CD8-positive, alpha-beta memory T cell (primary cell): ENCODE measurements around the gene DCC. TPM values are rescaled to one million over a fixed set of nuclear protein-coding genes. Genes with fewer than 3 reads are reported as not detected.

Source experiments
- CTCF ChIA-PET: fragments of 350-600 bp; sonication (Branson Sonifier 250); formaldehyde crosslinking; loops from one replicate; lab custom pipeline; 2021; ENCODE audit warnings: antibody characterized with exemption; lab: Charles Lee
- POLR2A ChIA-PET: fragments of 350-600 bp; sonication (Branson Sonifier 250); formaldehyde crosslinking; loops from one replicate; lab custom pipeline; 2021; ENCODE audit warnings: antibody characterized with exemption; lab: Charles Lee
- DNase-seq, 5 donors: peaks; one replicate each; pipeline versions ENCODE4 v3.0.0 to v3.0.0-alpha.2; 2020 to 2022; ENCODE audit warnings: mixed read lengths in 1 of 5
- H3K27ac ChIP-seq: one replicate; pipeline ENCODE4 v1.7.0; 2013; ENCODE audit warnings: low read depth, mild to moderate bottlenecking, low read length, moderate library complexity
- H3K27me3 ChIP-seq: 2 replicates; pipeline ENCODE4 v1.7.0; 2013; ENCODE audit warnings: low read length, mild to moderate bottlenecking; ENCODE audit not compliant: insufficient read depth, poor library complexity, severe bottlenecking
- H3K36me3 ChIP-seq: 2 replicates; pipeline ENCODE4 v1.7.0; 2013; ENCODE audit warnings: mild to moderate bottlenecking, low read length, moderate library complexity; ENCODE audit not compliant: insufficient read depth
- H3K4me1 ChIP-seq: 2 replicates; pipeline ENCODE4 v1.7.0; 2013; ENCODE audit warnings: mild to moderate bottlenecking, low read length, moderate library complexity; ENCODE audit not compliant: insufficient read depth
- H3K4me3 ChIP-seq: 2 replicates; pipeline ENCODE4 v1.7.0; 2013; ENCODE audit warnings: mild to moderate bottlenecking, low read length
- H3K9me3 ChIP-seq: 2 replicates; pipeline ENCODE4 v1.7.0; 2013; ENCODE audit warnings: mild to moderate bottlenecking, low read length
- H3K27ac Mint-ChIP-seq, 8 donors: one replicate each; pipeline ENCODE4 v1.8.0; 2020 to 2021; ENCODE audit warnings: mixed read lengths in 8 of 8, mild to moderate bottlenecking in 6 of 8, inconsistent platforms in 3 of 8, moderate library complexity in 3 of 8
- H3K27me3 Mint-ChIP-seq, 2 donors: one replicate each; pipeline ENCODE4 v1.8.0; 2020 to 2021; ENCODE audit warnings: mixed read lengths in 2 of 2, mild to moderate bottlenecking in 1 of 2, moderate library complexity in 1 of 2
- H3K36me3 Mint-ChIP-seq, 3 donors: one replicate each; pipeline ENCODE4 v1.8.0; 2020 to 2021; ENCODE audit warnings: mixed read lengths in 3 of 3, inconsistent platforms in 1 of 3, mild to moderate bottlenecking in 1 of 3
- H3K4me1 Mint-ChIP-seq, 3 donors: one replicate each; pipeline ENCODE4 v1.8.0; 2020 to 2021; ENCODE audit warnings: mixed read lengths in 3 of 3, inconsistent platforms in 1 of 3, mild to moderate bottlenecking in 1 of 3
- H3K4me3 Mint-ChIP-seq, 7 donors: one replicate each; pipeline ENCODE4 v1.8.0; 2020 to 2021; ENCODE audit warnings: mixed read lengths in 7 of 7, mild to moderate bottlenecking in 6 of 7, moderate library complexity in 4 of 7, inconsistent platforms in 2 of 7
- H3K9me3 Mint-ChIP-seq, 5 donors: one replicate each; pipeline ENCODE4 v1.8.0; 2020 to 2022; ENCODE audit warnings: mixed read lengths in 5 of 5, mild to moderate bottlenecking in 3 of 5, moderate library complexity in 2 of 5, inconsistent platforms in 1 of 5
- polyA plus RNA-seq: library from polyadenylated mRNA; unstranded; fragments of 300-500 nt; fragmentation: Illumina TruSeq; gene quantifications from one replicate; pipeline ENCODE4 v1.2.3, GENCODE V29; 2021
- total RNA-seq, 2 experiments: library from RNA; stranded (reverse); gene quantifications; one replicate each; pipeline ENCODE4 v1.2.3, GENCODE V29; 2021

The DCC gene
- total and polyA plus RNA-seq, 3 experiments from 2014 or later: not detected

- CTCF ChIA-PET: no interaction called here
These were observed 317.2 kb downstream of the DCC start for GRCh38 chr18:52657043-52657805.

DNA sequence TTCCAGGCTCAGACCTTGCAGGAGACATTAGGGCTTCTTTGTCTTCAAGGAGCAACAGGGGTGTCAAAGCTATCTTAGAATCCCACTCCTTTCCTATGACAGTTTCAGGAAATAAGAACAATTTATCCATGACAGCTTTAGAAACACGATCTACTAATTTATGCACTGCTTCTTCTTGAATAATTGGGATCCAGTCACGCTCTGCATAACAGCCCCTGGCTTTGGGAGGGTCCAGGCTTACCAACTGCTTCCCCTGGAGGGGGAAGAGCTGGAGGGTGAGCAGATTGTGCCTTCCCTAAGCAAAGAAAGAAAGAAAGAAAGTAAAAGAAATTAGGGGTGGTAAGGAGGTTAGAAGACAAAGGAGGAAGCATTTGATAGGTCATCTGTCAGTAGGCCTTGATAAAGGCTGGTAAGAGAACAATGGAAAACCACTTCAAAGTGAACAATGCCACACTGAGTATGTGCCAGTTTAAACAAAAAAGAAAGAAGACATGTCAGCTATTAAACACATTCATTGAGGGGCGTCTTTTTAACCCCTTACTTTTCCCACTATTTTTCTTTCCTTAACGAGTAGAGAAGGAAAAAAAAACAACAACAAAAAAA lies 327.6 kb downstream of the DCC start:
- Mint-ChIP-seq H3K36me3 (no peaks in the 10 kb centered on the region), H3K27ac (no peak overlapping the region), H3K9me3 (peaks cover 0 to 15% (median 10%) of the 10 kb centered on the region in 5 donors), H3K27me3 (no peaks in the 10 kb centered on the region), H3K4me1 (no peaks in the 10 kb centered on the region), H3K4me3 (no peak overlapping the region)
- Histone ChIP-seq H3K27ac (no peak overlapping the region), H3K36me3 (no peaks in the 10 kb centered on the region), H3K4me3 (no peak overlapping the region), H3K27me3 (no peaks in the 10 kb centered on the region), H3K9me3 (no peaks in the 10 kb centered on the region), H3K4me1 (no peaks in the 10 kb centered on the region)
- POLR2A ChIA-PET: no interaction called here
- CTCF ChIA-PET: no interaction called here
- DNase-seq: no peak

More at GRCh38 chr18:52657043-52657805, 317.2 kb downstream of the DCC start:
- H3K27me3 ChIP-seq: no peaks in the 10 kb centered on the region
- POLR2A ChIA-PET: no interaction called here
- Mint-ChIP-seq H3K4me1 (no peaks in the 10 kb centered on the region), H3K9me3 (peaks cover 0 to 11% (median 3%) of the 10 kb centered on the region in 5 donors), H3K27me3 (no peaks in the 10 kb centered on the region), H3K27ac (no peak overlapping the region), H3K36me3 (peaks cover 0 to 2% (median 0%) of the 10 kb centered on the region in 3 donors), H3K4me3 (no peak overlapping the region)
- no peak overlapping the region for H3K27ac ChIP-seq
- H3K9me3 ChIP-seq: peaks cover 5% of the 10 kb centered on the region
- no peaks in the 10 kb centered on the region for H3K36me3 ChIP-seq
- no peaks in the 10 kb centered on the region for H3K4me1 ChIP-seq
- DNase-seq: no peak
- H3K4me3 ChIP-seq: no peak overlapping the region

DNA sequence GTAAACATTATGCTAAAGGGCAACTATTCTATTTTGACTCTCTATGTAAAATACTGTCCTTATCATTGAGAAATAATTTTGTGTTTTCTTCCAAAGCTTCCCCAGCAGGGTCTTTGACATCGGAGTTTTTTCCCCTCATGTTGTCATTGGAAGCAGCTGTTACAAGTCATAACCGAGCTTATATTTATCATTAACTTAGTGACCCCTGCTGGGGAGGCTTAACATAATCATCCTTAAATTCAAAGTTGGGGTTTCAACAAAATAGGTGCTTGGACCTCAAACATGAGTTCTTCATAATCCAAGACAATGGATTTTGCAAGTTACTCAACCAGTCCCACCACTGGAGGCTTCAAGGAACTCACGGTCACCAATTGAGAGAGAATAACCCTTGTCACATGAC lies 330.9 kb downstream of the DCC start:
- ChIA-PET POLR2A (no interaction called here), CTCF (no interaction called here)
- Mint-ChIP-seq H3K27me3 (no peaks in the 10 kb centered on the region), H3K4me3 (no peak overlapping the region), H3K9me3 (peaks cover 0 to 11% (median 1%) of the 10 kb centered on the region in 5 donors), H3K4me1 (no peaks in the 10 kb centered on the region), H3K27ac (no peak overlapping the region), H3K36me3 (no peaks in the 10 kb centered on the region)
- Histone ChIP-seq H3K27ac (no peak overlapping the region), H3K27me3 (no peaks in the 10 kb centered on the region), H3K36me3 (no peaks in the 10 kb centered on the region), H3K4me1 (no peaks in the 10 kb centered on the region), H3K4me3 (no peak overlapping the region), H3K9me3 (no peaks in the 10 kb centered on the region)
- no peak for DNase-seq

- Mint-ChIP-seq H3K27me3 (peaks cover 0 to 1% of the 10 kb centered on the region in 2 donors), H3K27ac (no peak overlapping the region)
- H3K36me3 ChIP-seq: no peaks in the 10 kb centered on the region
These were observed 338.0 kb downstream of the DCC start for GRCh38 chr18:52678034-52678433.

DNA sequence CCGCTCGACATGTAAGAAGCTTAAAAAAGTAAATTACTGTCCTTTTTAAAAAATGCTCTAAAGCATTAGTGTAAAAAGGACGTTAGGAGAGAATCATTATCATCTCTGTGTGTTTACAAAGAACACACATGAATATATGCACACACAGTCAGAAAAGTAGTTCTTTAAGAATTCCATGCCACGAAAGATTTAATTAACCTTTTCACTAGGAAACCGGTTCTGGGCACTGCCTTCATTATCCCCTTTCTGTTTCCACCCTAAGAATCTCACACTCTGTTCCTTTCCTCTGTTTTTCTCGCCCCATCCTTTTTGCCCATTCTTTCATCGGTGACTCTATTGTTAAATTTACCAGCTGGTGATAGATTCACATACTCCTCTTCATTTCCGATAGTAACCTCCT lies 338.6 kb downstream of the DCC start:
- no peaks in the 10 kb centered on the region for H3K36me3 Mint-ChIP-seq
- Histone ChIP-seq H3K4me3 (no peak overlapping the region), H3K36me3 (no peaks in the 10 kb centered on the region), H3K4me1 (no peaks in the 10 kb centered on the region), H3K27ac (no peak overlapping the region), H3K9me3 (no peaks in the 10 kb centered on the region), H3K27me3 (no peaks in the 10 kb centered on the region)
- ChIA-PET CTCF (no interaction called here), POLR2A (no interaction called here)
- H3K9me3 Mint-ChIP-seq: no peaks in the 10 kb centered on the region
- H3K4me3 Mint-ChIP-seq: no peak overlapping the region
- H3K27ac Mint-ChIP-seq: no peak overlapping the region
- peaks cover 0 to 1% of the 10 kb centered on the region in 2 donors for H3K27me3 Mint-ChIP-seq
- no peaks in the 10 kb centered on the region for H3K4me1 Mint-ChIP-seq
- no peak for DNase-seq

More at GRCh38 chr18:52678034-52678433, 338.0 kb downstream of the DCC start:
- ChIA-PET POLR2A (no interaction called here), CTCF (no interaction called here)
- Mint-ChIP-seq H3K4me1 (no peaks in the 10 kb centered on the region), H3K36me3 (no peaks in the 10 kb centered on the region), H3K4me3 (no peak overlapping the region), H3K9me3 (no peaks in the 10 kb centered on the region)
- no peaks in the 10 kb centered on the region for H3K27me3 ChIP-seq
- no peaks in the 10 kb centered on the region for H3K9me3 ChIP-seq
- H3K4me1 ChIP-seq: no peaks in the 10 kb centered on the region
- H3K4me3 ChIP-seq: no peak overlapping the region
- no peak overlapping the region for H3K27ac ChIP-seq
- DNase-seq: no peak

DNA sequence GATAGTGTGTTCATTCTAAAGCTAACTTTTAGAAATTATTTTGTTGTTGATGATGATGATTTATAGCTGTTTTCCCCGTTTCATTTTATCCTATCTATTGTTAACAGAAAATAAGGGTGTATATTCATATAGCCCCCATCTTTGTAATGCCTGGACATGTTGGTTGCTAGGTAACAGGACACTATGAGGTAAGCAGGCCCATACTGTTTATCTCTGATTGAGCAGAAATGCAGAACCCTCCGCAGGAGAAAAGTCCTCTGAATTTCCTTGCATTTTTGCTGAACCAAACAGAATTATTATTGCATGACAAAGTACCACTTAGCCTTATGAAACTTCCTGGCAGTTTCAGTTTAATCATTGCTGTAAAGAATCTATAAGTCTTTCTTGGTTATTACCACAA lies 339.4 kb downstream of the DCC start:
- ChIA-PET CTCF (no interaction called here), POLR2A (no interaction called here)
- Mint-ChIP-seq H3K9me3 (peaks cover 0 to 3% (median 0%) of the 10 kb centered on the region in 5 donors), H3K36me3 (no peaks in the 10 kb centered on the region), H3K4me1 (no peaks in the 10 kb centered on the region), H3K4me3 (no peak overlapping the region), H3K27ac (no peak overlapping the region), H3K27me3 (peaks cover 0 to 1% of the 10 kb centered on the region in 2 donors)
- no peak overlapping the region for H3K27ac ChIP-seq
- no peak for DNase-seq
- no peak overlapping the region for H3K4me3 ChIP-seq
- H3K9me3 ChIP-seq: no peaks in the 10 kb centered on the region
- H3K27me3 ChIP-seq: no peaks in the 10 kb centered on the region
- H3K36me3 ChIP-seq: no peaks in the 10 kb centered on the region
- H3K4me1 ChIP-seq: no peaks in the 10 kb centered on the region

GRCh38 chr18:52682260-52682659 lies 342.3 kb downstream of the DCC start:
- Histone ChIP-seq H3K4me3 (no peak overlapping the region), H3K4me1 (no peaks in the 10 kb centered on the region), H3K36me3 (no peaks in the 10 kb centered on the region), H3K27ac (no peak overlapping the region), H3K27me3 (no peaks in the 10 kb centered on the region), H3K9me3 (no peaks in the 10 kb centered on the region)
- CTCF ChIA-PET: no interaction called here
- DNase-seq: no peak
- no peak overlapping the region for H3K4me3 Mint-ChIP-seq
- H3K27me3 Mint-ChIP-seq: peaks cover 0 to 1% of the 10 kb centered on the region in 2 donors
- no peak overlapping the region for H3K27ac Mint-ChIP-seq
- H3K9me3 Mint-ChIP-seq: peaks cover 0 to 3% (median 0%) of the 10 kb centered on the region in 5 donors
- POLR2A ChIA-PET: no interaction called here
- no peaks in the 10 kb centered on the region for H3K4me1 Mint-ChIP-seq
- H3K36me3 Mint-ChIP-seq: no peaks in the 10 kb centered on the region

- H3K9me3 ChIP-seq: no peaks in the 10 kb centered on the region
- Mint-ChIP-seq H3K9me3 (peaks cover 0 to 3% (median 0%) of the 10 kb centered on the region in 5 donors), H3K27me3 (no peaks in the 10 kb centered on the region), H3K4me3 (no peak overlapping the region), H3K27ac (no peak overlapping the region), H3K4me1 (no peaks in the 10 kb centered on the region), H3K36me3 (no peaks in the 10 kb centered on the region)
- no peak overlapping the region for H3K4me3 ChIP-seq
- ChIA-PET CTCF (no interaction called here), POLR2A (no interaction called here)
- no peak for DNase-seq
- no peaks in the 10 kb centered on the region for H3K36me3 ChIP-seq
- no peaks in the 10 kb centered on the region for H3K27me3 ChIP-seq
- no peak overlapping the region for H3K27ac ChIP-seq
- H3K4me1 ChIP-seq: no peaks in the 10 kb centered on the region
These were observed 345.3 kb downstream of the DCC start for GRCh38 chr18:52685316-52685715.
